ENCODE data around the gene GLDN. TPM values are rescaled to one million over a fixed set of nuclear protein-coding genes. Genes with fewer than 3 reads are reported as not detected.
A peak's percentile ranks its signal among the peaks of the same experiment; 100 is the strongest.

The GLDN gene
- polyA plus RNA-seq, 1 donor from 2014 or later: 0.58 TPM

GRCh38 chr15:51403072-51403878 lies 61.8 kb downstream of the GLDN start:
- H3K79me2 ChIP-seq (replicated peaks; ENCODE audit: insufficient read depth, low read length): no peaks in the 10 kb centered on the region
- H3K27me3 ChIP-seq (ENCODE audit: insufficient read depth, low read depth, low read length): no peaks in the 10 kb centered on the region
- no peak overlapping the region for H2AFZ ChIP-seq (ENCODE audit: low read depth, low read length)
- H3F3A ChIP-seq (ENCODE audit: insufficient read depth, low read length, poor library complexity, severe bottlenecking): no peaks in the 10 kb centered on the region
- H3K36me3 ChIP-seq (ENCODE audit: insufficient read depth, low read length): no peaks in the 10 kb centered on the region
- TF ChIP-seq POLR2AphosphoS5 (IDR thresholded peaks at IDR 0.05) (no peak), RAD21 (conservative IDR thresholded peaks at IDR 0.05) (peak; percentile 84), EP300 (conservative IDR thresholded peaks at IDR 0.05; ENCODE audit: poor library complexity, severe bottlenecking) (no peak), SMC3 (conservative IDR thresholded peaks at IDR 0.05; ENCODE audit: poor library complexity) (peak; percentile 93), MXI1 (conservative IDR thresholded peaks at IDR 0.05; ENCODE audit: poor library complexity, severe bottlenecking) (no peak), REST (IDR thresholded peaks at IDR 0.05; ENCODE audit: borderline replicate concordance) (no peak), CTCF (IDR thresholded peaks at IDR 0.05; ENCODE audit: poor library complexity, severe bottlenecking) (peak; percentile 82), EZH2 (IDR thresholded peaks at IDR 0.05; ENCODE audit: borderline replicate concordance, insufficient read depth, low read length, poor library complexity, severe bottlenecking) (no peak), TAF1 (IDR thresholded peaks at IDR 0.05; ENCODE audit: low read depth) (no peak)
- H3K9ac ChIP-seq (ENCODE audit: low read length): no peak overlapping the region
- H3K4me2 ChIP-seq (ENCODE audit: low read length): no peak overlapping the region
- no peak overlapping the region for H3K27ac ChIP-seq (ENCODE audit: low read length)
- no peaks in the 10 kb centered on the region for H4K20me1 ChIP-seq (ENCODE audit: insufficient read depth)
- H3K9me2 ChIP-seq (ENCODE audit: insufficient read depth, low read length): no peaks in the 10 kb centered on the region
- H3K9me3 ChIP-seq (ENCODE audit: low read length): no peaks in the 10 kb centered on the region
- no peak overlapping the region for H3K4me3 ChIP-seq (ENCODE audit: low read length)

GRCh38 chr15:51403946-51404695 lies 62.7 kb downstream of the GLDN start:
- H3K9me3 ChIP-seq (ENCODE audit: low read length): no peaks in the 10 kb centered on the region
- H3K4me3 ChIP-seq (ENCODE audit: low read length): no peak overlapping the region
- no peaks in the 10 kb centered on the region for H3K79me2 ChIP-seq (replicated peaks; ENCODE audit: insufficient read depth, low read length)
- H3F3A ChIP-seq (ENCODE audit: insufficient read depth, low read length, poor library complexity, severe bottlenecking): no peaks in the 10 kb centered on the region
- no peaks in the 10 kb centered on the region for H3K27me3 ChIP-seq (ENCODE audit: insufficient read depth, low read depth, low read length)
- H4K20me1 ChIP-seq (ENCODE audit: insufficient read depth): no peaks in the 10 kb centered on the region
- no peaks in the 10 kb centered on the region for H3K9me2 ChIP-seq (ENCODE audit: insufficient read depth, low read length)
- H3K27ac ChIP-seq (ENCODE audit: low read length): no peak overlapping the region
- TF ChIP-seq MXI1 (conservative IDR thresholded peaks at IDR 0.05; ENCODE audit: poor library complexity, severe bottlenecking): no peak
- TF ChIP-seq SMC3 (conservative IDR thresholded peaks at IDR 0.05; ENCODE audit: poor library complexity): no peak
- no peak for TF ChIP-seq EZH2 (IDR thresholded peaks at IDR 0.05; ENCODE audit: borderline replicate concordance, insufficient read depth, low read length, poor library complexity, severe bottlenecking)
- TF ChIP-seq TAF1 (IDR thresholded peaks at IDR 0.05; ENCODE audit: low read depth): no peak
- no peak for TF ChIP-seq EP300 (conservative IDR thresholded peaks at IDR 0.05; ENCODE audit: poor library complexity, severe bottlenecking)
- TF ChIP-seq REST (IDR thresholded peaks at IDR 0.05; ENCODE audit: borderline replicate concordance): no peak
- TF ChIP-seq CTCF (IDR thresholded peaks at IDR 0.05; ENCODE audit: poor library complexity, severe bottlenecking): no peak
- no peak for TF ChIP-seq RAD21 (conservative IDR thresholded peaks at IDR 0.05)
- TF ChIP-seq POLR2AphosphoS5 (IDR thresholded peaks at IDR 0.05): no peak
- no peak overlapping the region for H3K4me2 ChIP-seq (ENCODE audit: low read length)
- H2AFZ ChIP-seq (ENCODE audit: low read depth, low read length): no peak overlapping the region
- H3K9ac ChIP-seq (ENCODE audit: low read length): no peak overlapping the region
- H3K36me3 ChIP-seq (ENCODE audit: insufficient read depth, low read length): no peaks in the 10 kb centered on the region

Data from neural cell (in vitro differentiated cells).